Measurements from ENCODE around the gene VGLL4.

VGLL4 gene

DNA sequence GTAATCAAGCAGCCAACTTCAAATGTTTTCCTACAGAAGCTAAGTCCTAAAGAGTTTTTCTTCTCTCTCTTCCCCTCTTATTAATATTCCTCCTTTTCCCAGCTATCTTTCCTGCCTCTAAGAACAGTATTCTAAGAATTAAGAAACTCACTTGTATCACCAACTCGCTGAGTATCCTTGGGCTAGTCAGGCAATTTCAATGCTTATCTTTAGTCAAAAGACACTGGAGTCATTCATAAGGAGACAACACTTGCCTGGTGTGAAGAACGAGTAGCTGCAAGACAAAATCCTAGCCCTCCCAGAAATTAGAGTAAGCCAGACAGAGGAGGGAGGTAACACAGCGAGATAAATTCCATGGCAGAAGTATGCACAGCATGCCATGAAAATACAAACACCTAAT lies 10.7 kb downstream of the VGLL4 start:
- Histone ChIP-seq H3K36me3 (ENCODE audit: control insufficient read depth, insufficient read depth, low read length) (no peaks in the 10 kb centered on the region), H3K27me3 (ENCODE audit: control insufficient read depth, insufficient read depth, low read length) (no peaks in the 10 kb centered on the region), H3K9ac (ENCODE audit: low read length) (no peak overlapping the region), H3K27ac (ENCODE audit: low read depth, low read length) (peak overlapping the region; percentile 38), H3K4me3 (ENCODE audit: low read length) (no peak overlapping the region), H3K4me1 (ENCODE audit: control insufficient read depth, insufficient read depth, low read length) (peaks cover 29% of the 10 kb centered on the region)

DNA sequence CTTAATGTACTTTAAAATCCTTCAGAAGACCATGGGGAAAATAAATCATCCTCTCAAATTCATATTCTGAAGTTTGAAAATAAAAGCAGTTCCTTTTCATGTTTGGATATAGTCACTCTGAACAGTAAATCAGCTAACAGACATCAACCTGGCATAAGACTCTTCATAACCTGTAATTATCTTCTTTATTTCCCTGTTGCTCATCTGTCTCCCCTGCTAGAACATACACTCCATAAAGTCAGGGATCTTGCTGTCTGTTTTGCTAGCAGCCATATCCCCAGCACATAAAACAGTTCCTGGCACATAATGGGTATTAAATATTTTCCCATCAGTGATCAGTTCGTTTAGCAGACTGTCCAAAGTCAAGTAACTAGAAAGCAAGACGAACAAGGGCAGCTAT lies 11.2 kb downstream of the VGLL4 start:
- H3K27ac ChIP-seq (ENCODE audit: low read depth, low read length), result peak overlapping the region; percentile 38
- no peaks in the 10 kb centered on the region for H3K36me3 ChIP-seq (ENCODE audit: control insufficient read depth, insufficient read depth, low read length)
- no peaks in the 10 kb centered on the region for H3K27me3 ChIP-seq (ENCODE audit: control insufficient read depth, insufficient read depth, low read length)
- H3K9ac ChIP-seq (ENCODE audit: low read length), result no peak overlapping the region
- peaks cover 27% of the 10 kb centered on the region for H3K4me1 ChIP-seq (ENCODE audit: control insufficient read depth, insufficient read depth, low read length)
- no peak overlapping the region for H3K4me3 ChIP-seq (ENCODE audit: low read length)

DNA sequence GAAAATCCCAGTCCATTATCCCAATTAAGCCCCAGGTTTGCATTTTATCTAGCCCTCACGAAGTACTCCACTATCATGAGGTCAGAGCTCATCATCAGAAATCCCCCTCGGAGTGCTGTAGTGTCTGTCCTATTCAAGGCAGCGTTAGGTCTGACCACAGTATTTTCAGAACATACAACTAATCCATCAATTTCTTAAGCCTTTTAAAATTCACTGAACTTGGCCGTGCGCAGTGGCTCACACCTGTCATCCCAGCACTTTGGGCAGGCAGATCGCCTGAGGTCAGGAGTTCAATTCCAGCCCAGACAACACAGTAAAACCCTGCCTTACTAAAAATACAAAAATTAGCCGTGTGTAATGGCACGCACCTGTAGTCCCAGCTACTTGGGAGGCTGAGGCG lies 11.9 kb downstream of the VGLL4 start:
- Histone ChIP-seq H3K4me1 (ENCODE audit: control insufficient read depth, insufficient read depth, low read length) (peaks cover 24% of the 10 kb centered on the region), H3K27ac (ENCODE audit: low read depth, low read length) (no peak overlapping the region), H3K4me3 (ENCODE audit: low read length) (no peak overlapping the region), H3K36me3 (ENCODE audit: control insufficient read depth, insufficient read depth, low read length) (no peaks in the 10 kb centered on the region), H3K27me3 (ENCODE audit: control insufficient read depth, insufficient read depth, low read length) (no peaks in the 10 kb centered on the region), H3K9ac (ENCODE audit: low read length) (no peak overlapping the region)

DNA sequence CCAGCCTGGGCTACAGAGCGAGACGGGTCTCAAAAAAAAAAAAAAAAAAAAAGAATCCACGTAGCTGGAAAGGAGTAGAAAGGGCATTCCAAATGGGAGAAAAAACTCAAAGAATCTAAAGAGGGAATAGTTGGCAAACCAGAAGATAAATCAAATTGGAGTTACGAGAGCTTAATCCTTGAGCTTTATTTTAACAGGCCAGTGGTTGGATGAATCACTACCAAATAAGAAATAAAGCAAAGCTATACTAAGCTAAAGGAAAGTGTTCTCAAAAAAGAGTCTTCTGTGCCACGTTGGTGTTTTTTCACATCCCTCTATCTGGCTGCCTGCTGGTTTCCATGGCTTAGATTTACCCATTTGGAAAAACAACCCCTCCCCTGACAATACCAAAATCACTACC lies 14.0 kb downstream of the VGLL4 start:
- peak overlapping the region; percentile 11 for H3K27ac ChIP-seq (ENCODE audit: low read depth, low read length)
- H3K4me1 ChIP-seq (ENCODE audit: control insufficient read depth, insufficient read depth, low read length), result peaks cover 15% of the 10 kb centered on the region
- no peaks in the 10 kb centered on the region for H3K36me3 ChIP-seq (ENCODE audit: control insufficient read depth, insufficient read depth, low read length)
- no peak overlapping the region for H3K9ac ChIP-seq (ENCODE audit: low read length)
- no peaks in the 10 kb centered on the region for H3K27me3 ChIP-seq (ENCODE audit: control insufficient read depth, insufficient read depth, low read length)
- H3K4me3 ChIP-seq (ENCODE audit: low read length), result no peak overlapping the region

DNA sequence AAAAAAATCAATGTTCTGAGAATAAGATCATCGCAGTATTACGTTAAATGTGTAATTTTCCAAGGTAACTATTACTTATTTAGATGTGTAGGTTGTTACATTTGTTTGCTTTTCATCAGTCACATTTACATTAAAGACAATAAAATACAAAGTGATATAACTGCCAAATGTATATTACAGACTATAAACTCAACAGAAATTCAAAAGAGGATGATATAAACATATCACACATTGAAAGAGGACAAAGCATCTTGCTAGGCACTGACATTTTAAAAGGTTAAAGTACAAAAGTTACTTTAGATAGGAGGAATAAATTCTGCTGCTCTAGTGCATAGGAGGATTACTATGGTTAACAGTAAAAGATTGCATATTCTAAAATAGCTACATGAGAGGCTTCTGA lies 16.1 kb downstream of the VGLL4 start:
- Histone ChIP-seq H3K27me3 (ENCODE audit: control insufficient read depth, insufficient read depth, low read length) (no peaks in the 10 kb centered on the region), H3K27ac (ENCODE audit: low read depth, low read length) (no peak overlapping the region), H3K4me3 (ENCODE audit: low read length) (no peak overlapping the region), H3K9ac (ENCODE audit: low read length) (no peak overlapping the region), H3K4me1 (ENCODE audit: control insufficient read depth, insufficient read depth, low read length) (peaks cover 10% of the 10 kb centered on the region), H3K36me3 (ENCODE audit: control insufficient read depth, insufficient read depth, low read length) (no peaks in the 10 kb centered on the region)

DNA sequence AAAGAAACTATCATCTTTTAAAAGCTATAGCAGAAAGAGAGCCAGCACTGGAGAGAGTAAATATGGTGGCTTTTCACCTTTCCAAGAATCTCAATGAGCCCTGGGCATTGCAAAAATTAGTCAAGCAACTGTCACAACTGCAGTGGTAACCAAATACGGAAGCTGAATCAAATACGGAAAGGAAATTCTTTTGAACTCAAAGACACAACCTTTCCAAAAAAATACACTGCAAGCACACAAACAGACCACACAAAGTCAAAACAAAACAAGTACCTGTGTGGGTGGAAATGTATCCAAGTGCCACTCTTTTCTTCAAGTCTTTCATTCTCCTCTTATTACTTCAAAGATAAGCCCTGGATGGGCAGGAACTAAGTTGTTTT lies 17.6 kb downstream of the VGLL4 start:
- Histone ChIP-seq H3K27me3 (ENCODE audit: control insufficient read depth, insufficient read depth, low read length) (no peaks in the 10 kb centered on the region), H3K4me1 (ENCODE audit: control insufficient read depth, insufficient read depth, low read length) (peaks cover 10% of the 10 kb centered on the region), H3K36me3 (ENCODE audit: control insufficient read depth, insufficient read depth, low read length) (no peaks in the 10 kb centered on the region), H3K4me3 (ENCODE audit: low read length) (no peak overlapping the region), H3K9ac (ENCODE audit: low read length) (no peak overlapping the region), H3K27ac (ENCODE audit: low read depth, low read length) (no peak overlapping the region)

DNA sequence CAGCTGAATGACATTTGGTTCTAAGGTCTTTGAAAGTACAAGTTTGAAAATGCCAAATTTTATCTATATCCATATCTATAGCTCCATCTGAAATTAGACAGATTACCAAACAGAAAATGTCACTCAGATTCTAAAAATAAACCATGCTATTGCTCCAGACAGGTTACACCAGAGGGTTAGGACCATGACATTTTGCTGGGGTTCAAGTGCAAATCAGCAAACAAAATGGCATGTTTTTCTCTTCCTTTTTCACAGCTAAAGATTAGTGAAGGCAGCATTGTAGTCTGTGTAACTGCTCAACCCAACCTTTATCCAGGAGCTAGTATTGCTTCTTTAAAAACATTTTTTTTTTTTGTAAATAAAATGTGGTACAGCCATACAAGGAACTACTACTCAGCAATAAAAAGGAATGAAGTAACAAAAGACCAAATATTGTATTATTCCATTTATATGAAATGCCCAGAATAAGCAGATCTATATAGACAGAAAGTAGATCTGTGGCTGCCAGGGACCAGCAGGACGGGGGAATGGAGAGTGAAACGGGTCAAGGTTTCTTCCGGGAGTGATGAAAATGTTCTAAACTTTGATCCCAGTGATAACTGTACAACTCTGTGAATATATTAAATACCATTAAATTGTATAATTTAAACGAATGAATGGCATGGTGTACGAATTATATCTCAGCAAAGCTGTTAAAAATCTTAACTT lies 18.2 kb downstream of the VGLL4 start:
- Histone ChIP-seq H3K36me3 (ENCODE audit: control insufficient read depth, insufficient read depth, low read length) (no peaks in the 10 kb centered on the region), H3K4me3 (ENCODE audit: low read length) (no peak overlapping the region), H3K4me1 (ENCODE audit: control insufficient read depth, insufficient read depth, low read length) (peaks cover 10% of the 10 kb centered on the region), H3K27me3 (ENCODE audit: control insufficient read depth, insufficient read depth, low read length) (no peaks in the 10 kb centered on the region), H3K9ac (ENCODE audit: low read length) (no peak overlapping the region), H3K27ac (ENCODE audit: low read depth, low read length) (no peak overlapping the region)

DNA sequence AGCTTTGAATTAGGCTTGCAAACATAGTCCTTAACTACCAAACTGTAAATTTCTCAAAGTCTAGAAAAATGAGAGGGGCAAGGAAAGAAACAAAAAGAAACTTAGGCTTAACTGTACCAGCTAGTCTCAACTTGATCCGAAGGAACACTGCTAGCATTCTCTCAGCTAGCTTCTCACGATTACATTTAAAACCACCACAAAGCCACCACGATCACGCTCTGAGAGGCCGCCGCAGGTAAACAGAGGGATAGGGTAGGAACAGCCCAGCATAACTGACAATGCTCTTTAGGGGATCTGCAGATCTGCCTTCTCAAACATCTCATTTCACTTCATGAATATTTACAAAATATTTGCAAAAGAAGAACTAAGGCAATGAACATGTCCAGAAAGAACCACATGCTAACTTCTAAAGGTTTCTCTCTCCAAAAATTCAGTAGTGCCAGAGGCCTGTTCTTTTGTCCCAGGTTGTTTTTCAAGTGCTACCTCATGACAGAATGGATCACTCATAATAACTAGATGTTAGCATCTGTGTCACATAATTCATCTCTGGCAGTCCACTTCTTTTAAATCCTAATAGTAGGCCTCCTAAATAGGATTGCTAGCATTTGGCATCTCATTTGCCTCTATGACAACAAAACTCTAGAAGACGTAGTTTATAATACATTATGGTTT lies 18.9 kb downstream of the VGLL4 start:
- Histone ChIP-seq H3K4me1 (ENCODE audit: control insufficient read depth, insufficient read depth, low read length) (peaks cover 6% of the 10 kb centered on the region), H3K27ac (ENCODE audit: low read depth, low read length) (no peak overlapping the region)

DNA sequence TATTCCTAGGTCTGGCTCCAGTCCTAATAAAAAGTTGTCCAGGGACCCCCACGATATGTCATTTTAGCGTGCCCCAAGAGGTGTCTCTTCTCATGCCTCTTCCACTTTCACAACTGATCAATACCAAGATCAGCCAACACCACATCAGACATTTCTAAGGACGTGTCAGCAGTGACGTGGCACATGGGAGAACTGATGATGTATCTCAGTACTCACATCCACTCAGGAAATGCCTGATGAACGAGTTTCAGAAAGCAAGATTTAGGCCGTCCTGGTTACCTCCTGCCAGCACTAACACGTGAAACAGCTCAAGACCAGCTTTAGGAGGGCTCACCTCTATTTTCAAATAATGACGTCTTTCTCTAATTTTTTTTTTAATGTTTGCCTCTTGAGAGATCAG lies 19.6 kb downstream of the VGLL4 start:
- Histone ChIP-seq H3K9ac (ENCODE audit: low read length) (no peak overlapping the region), H3K4me3 (ENCODE audit: low read length) (no peak overlapping the region), H3K27me3 (ENCODE audit: control insufficient read depth, insufficient read depth, low read length) (no peaks in the 10 kb centered on the region)

More for the DNA sequence above, 18.9 kb downstream of the VGLL4 start:
- Histone ChIP-seq H3K36me3 (ENCODE audit: control insufficient read depth, insufficient read depth, low read length) (no peaks in the 10 kb centered on the region), H3K9ac (ENCODE audit: low read length) (no peak overlapping the region), H3K27me3 (ENCODE audit: control insufficient read depth, insufficient read depth, low read length) (no peaks in the 10 kb centered on the region), H3K4me3 (ENCODE audit: low read length) (no peak overlapping the region)

DNA sequence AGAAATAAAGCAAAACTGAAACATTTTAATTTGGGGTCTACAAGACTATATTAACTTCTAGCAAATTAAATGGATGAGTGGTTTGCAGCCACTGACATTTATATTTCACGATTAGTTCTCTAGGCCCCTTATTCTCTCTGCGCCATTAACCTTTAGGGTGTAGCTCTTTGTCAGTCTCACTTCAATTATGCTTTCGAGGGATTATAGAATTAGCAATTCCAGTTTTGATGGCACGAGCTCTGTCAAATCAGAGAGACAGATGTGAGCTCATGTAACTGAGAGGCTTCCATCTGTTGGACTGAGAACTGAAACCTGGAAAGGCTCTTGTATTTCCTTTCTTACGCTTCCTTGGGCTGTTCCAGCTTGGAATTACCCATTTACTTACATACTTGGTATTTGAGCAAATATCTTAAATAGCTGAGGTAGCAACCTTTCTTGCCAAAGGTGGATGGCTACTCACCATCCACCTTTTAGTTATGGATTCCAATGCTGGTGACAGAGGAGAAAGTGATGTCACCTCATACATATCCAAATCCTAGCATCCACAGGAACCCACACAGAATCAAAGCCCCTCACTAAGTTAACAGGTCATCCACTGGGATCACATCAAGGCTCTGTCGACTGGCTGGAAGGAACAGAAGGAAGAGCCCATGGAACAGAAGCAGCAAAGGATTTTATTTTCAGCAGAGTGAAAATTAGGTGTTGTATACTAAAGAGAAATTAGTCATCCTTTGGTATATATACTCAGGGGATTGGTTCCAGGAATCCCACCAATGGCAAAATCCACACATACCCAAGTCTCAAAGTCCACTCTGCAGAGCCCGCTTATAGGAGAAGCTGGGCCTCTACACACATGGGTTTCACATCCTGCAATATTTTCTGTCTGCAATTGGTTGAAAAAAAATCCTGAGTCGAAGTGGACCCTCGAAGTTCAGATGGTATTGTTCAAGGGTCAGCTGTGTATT lies 20.8 kb downstream of the VGLL4 start:
- no peak overlapping the region for H3K27ac ChIP-seq (ENCODE audit: low read depth, low read length)
- H3K27me3 ChIP-seq (ENCODE audit: control insufficient read depth, insufficient read depth, low read length), result no peaks in the 10 kb centered on the region
- no peak overlapping the region for H3K4me3 ChIP-seq (ENCODE audit: low read length)
- H3K36me3 ChIP-seq (ENCODE audit: control insufficient read depth, insufficient read depth, low read length), result no peaks in the 10 kb centered on the region
- no peak overlapping the region for H3K9ac ChIP-seq (ENCODE audit: low read length)
- peaks cover 6% of the 10 kb centered on the region for H3K4me1 ChIP-seq (ENCODE audit: control insufficient read depth, insufficient read depth, low read length)

More for the DNA sequence above, 19.6 kb downstream of the VGLL4 start:
- H3K27ac ChIP-seq (ENCODE audit: low read depth, low read length), result no peak overlapping the region
- no peaks in the 10 kb centered on the region for H3K36me3 ChIP-seq (ENCODE audit: control insufficient read depth, insufficient read depth, low read length)
- H3K4me1 ChIP-seq (ENCODE audit: control insufficient read depth, insufficient read depth, low read length), result peaks cover 6% of the 10 kb centered on the region

DNA sequence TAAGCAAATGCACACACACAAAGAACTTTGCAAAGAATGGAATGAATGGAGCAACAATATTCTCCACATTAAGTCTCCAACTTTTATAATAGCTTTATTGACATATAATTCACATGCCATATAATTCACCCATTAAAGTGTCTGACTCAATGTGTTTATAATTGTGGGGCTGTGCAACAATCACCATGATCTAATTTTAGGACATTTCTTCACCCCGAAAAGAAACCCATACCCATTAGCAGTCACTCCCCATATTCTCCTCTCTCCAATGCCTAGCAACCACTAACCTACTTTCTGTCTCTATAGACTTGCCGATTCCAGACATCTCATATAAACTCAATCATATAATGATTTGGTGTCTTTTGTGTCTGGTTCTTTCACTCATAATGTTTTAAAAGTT lies 22.6 kb downstream of the VGLL4 start:
- H3K27me3 ChIP-seq (ENCODE audit: control insufficient read depth, insufficient read depth, low read length), result no peaks in the 10 kb centered on the region
- no peaks in the 10 kb centered on the region for H3K4me1 ChIP-seq (ENCODE audit: control insufficient read depth, insufficient read depth, low read length)
- H3K27ac ChIP-seq (ENCODE audit: low read depth, low read length), result no peak overlapping the region
- no peak overlapping the region for H3K4me3 ChIP-seq (ENCODE audit: low read length)
- H3K36me3 ChIP-seq (ENCODE audit: control insufficient read depth, insufficient read depth, low read length), result no peaks in the 10 kb centered on the region
- no peak overlapping the region for H3K9ac ChIP-seq (ENCODE audit: low read length)

DNA sequence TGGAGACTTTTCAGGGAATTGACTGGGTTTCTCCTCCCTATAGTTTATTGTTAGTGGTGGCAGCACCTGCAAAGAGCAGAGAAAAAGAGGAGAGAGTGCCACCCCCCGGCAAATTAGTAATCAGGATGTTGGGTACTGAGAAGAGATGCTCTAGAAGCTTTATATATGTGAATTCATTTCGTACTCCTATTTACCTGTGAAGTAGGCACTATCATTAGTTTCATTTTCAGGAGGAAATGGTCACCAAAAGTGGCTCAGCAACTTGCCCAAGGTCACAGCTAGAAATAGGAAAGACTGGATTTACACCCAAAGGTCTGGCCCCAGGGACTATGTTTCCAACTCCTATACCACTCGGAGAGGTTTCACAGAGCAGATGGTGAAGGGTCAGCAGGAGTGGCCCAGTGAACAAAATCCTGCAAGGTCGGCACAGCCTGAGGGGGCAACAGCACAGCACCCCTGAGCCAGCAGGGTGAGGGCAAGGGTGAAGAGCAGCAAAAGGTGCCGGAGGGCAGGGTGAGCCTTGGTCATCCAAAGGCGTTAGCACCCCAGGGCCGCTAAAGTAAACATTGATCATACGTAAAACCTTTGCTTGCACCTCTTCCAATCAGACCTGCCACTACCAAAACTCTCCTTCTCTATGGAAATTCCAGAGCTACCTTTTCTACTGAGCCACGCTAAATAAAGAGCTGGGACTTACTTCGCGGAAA lies 23.6 kb downstream of the VGLL4 start:
- no peak overlapping the region for H3K27ac ChIP-seq (ENCODE audit: low read depth, low read length)
- H3K27me3 ChIP-seq (ENCODE audit: control insufficient read depth, insufficient read depth, low read length), result no peaks in the 10 kb centered on the region
- no peaks in the 10 kb centered on the region for H3K36me3 ChIP-seq (ENCODE audit: control insufficient read depth, insufficient read depth, low read length)
- no peak overlapping the region for H3K9ac ChIP-seq (ENCODE audit: low read length)
- no peaks in the 10 kb centered on the region for H3K4me1 ChIP-seq (ENCODE audit: control insufficient read depth, insufficient read depth, low read length)
- H3K4me3 ChIP-seq (ENCODE audit: low read length), result no peak overlapping the region
